Glutamatergic neuron (in vitro differentiated cells): Measurements from ENCODE around the gene AMOTL2. TPM values are rescaled to one million over a fixed set of nuclear protein-coding genes. Genes with fewer than 3 reads are reported as not detected.

Experiments
- DNase-seq: peaks from one replicate; pipeline ENCODE4 v3.0.0; 2022
- H3K27ac Mint-ChIP-seq: one replicate; pipeline ENCODE4 v1.8.0; 2020; ENCODE audit warnings: mild to moderate bottlenecking, mixed read lengths, inconsistent platforms; ENCODE audit not compliant: unreplicated experiment
- H3K27me3 Mint-ChIP-seq: one replicate; pipeline ENCODE4 v1.8.0; 2020; ENCODE audit warnings: mild to moderate bottlenecking, moderate library complexity, mixed read lengths, inconsistent platforms; ENCODE audit not compliant: unreplicated experiment
- H3K36me3 Mint-ChIP-seq: one replicate; pipeline ENCODE4 v1.8.0; 2020; ENCODE audit warnings: mild to moderate bottlenecking, mixed read lengths, inconsistent platforms; ENCODE audit not compliant: unreplicated experiment
- H3K4me1 Mint-ChIP-seq: one replicate; pipeline ENCODE4 v1.8.0; 2020; ENCODE audit warnings: mild to moderate bottlenecking, low read depth, mixed read lengths, inconsistent platforms; ENCODE audit not compliant: unreplicated experiment
- H3K4me3 Mint-ChIP-seq: one replicate; pipeline ENCODE4 v1.8.0; 2020; ENCODE audit warnings: mild to moderate bottlenecking, mixed read lengths, inconsistent platforms; ENCODE audit not compliant: unreplicated experiment
- H3K9me3 Mint-ChIP-seq: one replicate; pipeline ENCODE4 v1.8.0; 2020; ENCODE audit warnings: mild to moderate bottlenecking, moderate library complexity, mixed read lengths, inconsistent platforms; ENCODE audit not compliant: unreplicated experiment
- CTCF ChIP-seq: fragments of 200-600 bp; sonication (generic); IDR thresholded peaks from one replicate; pipeline ENCODE4 v1.5.0; 2021; ENCODE audit not compliant: partially characterized antibody, unreplicated experiment
- total RNA-seq: library from RNA; stranded (reverse); fragmentation: NEBNext Ultra II Directional; extraction: Animal tissue kit (Norgen Biotek cat#: 25700); gene quantifications from one replicate; pipeline ENCODE4 v1.2.1, GENCODE V29; 2021; ENCODE audit not compliant: unreplicated experiment

AMOTL2 gene
- total RNA-seq, 1 donor from 2014 or later: 38.1 TPM

GRCh38 chr3:134326760-134327593 is 47.3 kb downstream of the AMOTL2 start:
- Mint-ChIP-seq H3K9me3 (no peaks in the 10 kb centered on the region), H3K36me3 (no peaks in the 10 kb centered on the region), H3K27me3 (peaks cover 4% of the 10 kb centered on the region), H3K4me3 (no peak overlapping the region), H3K27ac (no peak overlapping the region), H3K4me1 (no peaks in the 10 kb centered on the region)
- TF ChIP-seq CTCF: no peak
- DNase-seq: no peak

- no peaks in the 10 kb centered on the region for H3K9me3 Mint-ChIP-seq
- no peak overlapping the region for H3K4me3 Mint-ChIP-seq
- no peak overlapping the region for H3K27ac Mint-ChIP-seq
- no peak for TF ChIP-seq CTCF
- H3K36me3 Mint-ChIP-seq: no peaks in the 10 kb centered on the region
- H3K27me3 Mint-ChIP-seq: peaks cover 4% of the 10 kb centered on the region
- DNase-seq: no peak
- H3K4me1 Mint-ChIP-seq: no peaks in the 10 kb centered on the region
These were observed 48.1 kb downstream of the AMOTL2 start for GRCh38 chr3:134326126-134326525.

GRCh38 chr3:134325706-134326105 is 48.5 kb downstream of the AMOTL2 start:
- H3K27me3 Mint-ChIP-seq: peaks cover 4% of the 10 kb centered on the region
- H3K9me3 Mint-ChIP-seq: no peaks in the 10 kb centered on the region
- no peak for TF ChIP-seq CTCF
- no peaks in the 10 kb centered on the region for H3K4me1 Mint-ChIP-seq
- no peak overlapping the region for H3K4me3 Mint-ChIP-seq
- no peak overlapping the region for H3K27ac Mint-ChIP-seq
- DNase-seq: no peak
- H3K36me3 Mint-ChIP-seq: no peaks in the 10 kb centered on the region

- no peaks in the 10 kb centered on the region for H3K36me3 Mint-ChIP-seq
- no peak overlapping the region for H3K27ac Mint-ChIP-seq
- H3K9me3 Mint-ChIP-seq: no peaks in the 10 kb centered on the region
- no peak for TF ChIP-seq CTCF
- peaks cover 4% of the 10 kb centered on the region for H3K27me3 Mint-ChIP-seq
- no peak overlapping the region for H3K4me3 Mint-ChIP-seq
- no peak for DNase-seq
- H3K4me1 Mint-ChIP-seq: no peaks in the 10 kb centered on the region
These were observed 49.1 kb downstream of the AMOTL2 start for GRCh38 chr3:134325061-134325705.
